Kidney glomerular epithelial cell (primary cell): ENCODE results near the gene DBF4B.
"Not testable (repeated sequence)": the region's sequence is repeated elsewhere in the genome, so short reads cannot be mapped to it uniquely, and the experiment has no call there.

Experiments used
- DNase-seq: peaks from one replicate; lab custom pipeline; 2025; lab: John Stamatoyannopoulos, UW

The DBF4B gene

GRCh38 chr17:44708401-44709263 is at the start of gene DBF4B:
Gene DBF4B (plus strand): TSS chr17:44708665. CDS start chr17:44708821, 156 bp downstream.
- DNase-seq, result peak; percentile 82

GRCh38 chr17:44661835-44662234 is 46.6 kb upstream of the DBF4B start:
- no peak for DNase-seq

GRCh38 chr17:44663095-44663494 is 45.4 kb upstream of the DBF4B start:
- DNase-seq, result no peak

GRCh38 chr17:44664867-44665266 is 43.6 kb upstream of the DBF4B start:
- no peak for DNase-seq

- DNase-seq, result no peak
These were observed 42.5 kb upstream of the DBF4B start for GRCh38 chr17:44666006-44666405.

GRCh38 chr17:44672479-44673093 is 35.9 kb upstream of the DBF4B start:
- DNase-seq, result peak; percentile 11

- DNase-seq, result no peak
These were observed 34.6 kb upstream of the DBF4B start for GRCh38 chr17:44673893-44674292.

GRCh38 chr17:44677136-44677535 is 31.3 kb upstream of the DBF4B start:
- no peak for DNase-seq

- not testable (repeated sequence) for DNase-seq
These were observed 25.2 kb upstream of the DBF4B start for GRCh38 chr17:44683303-44683702.

GRCh38 chr17:44687756-44688155 is 20.7 kb upstream of the DBF4B start:
- no peak for DNase-seq

- DNase-seq, result no peak
These were observed 20.3 kb upstream of the DBF4B start for GRCh38 chr17:44688200-44688599.

GRCh38 chr17:44688675-44689476 is 19.6 kb upstream of the DBF4B start:
- peak; percentile 22 for DNase-seq

- peak; percentile 86 for DNase-seq
These were observed 18.8 kb upstream of the DBF4B start, which contains the start of gene CCDC43 for GRCh38 chr17:44689477-44690217. Gene CCDC43 (minus strand): TSS chr17:44689776. CDS start chr17:44689753, 23 bp downstream.

- DNase-seq, result not testable (repeated sequence)
These were observed 17.6 kb upstream of the DBF4B start for GRCh38 chr17:44690746-44691306.

- no peak for DNase-seq
These were observed 14.9 kb upstream of the DBF4B start for GRCh38 chr17:44693609-44694008.

- DNase-seq, result not testable (repeated sequence)
These were observed 8.2 kb upstream of the DBF4B start for GRCh38 chr17:44700288-44700687.

GRCh38 chr17:44707755-44708400 is 587 bp upstream of the DBF4B start:
- DNase-seq, result no peak

GRCh38 chr17:44719444-44719843 is 11.0 kb downstream of the DBF4B start:
- no peak for DNase-seq

GRCh38 chr17:44722254-44722653 is 13.8 kb downstream of the DBF4B start:
- DNase-seq, result no peak

- not testable (repeated sequence) for DNase-seq
These were observed 17.7 kb downstream of the DBF4B start for GRCh38 chr17:44726121-44726520.

- no peak for DNase-seq
These were observed 25.3 kb downstream of the DBF4B start for GRCh38 chr17:44733753-44734152.
